Activated CD8-positive, alpha-beta memory T cell treated with anti-CD3 and anti-CD28 coated beads for 48 hours (primary cell): Measurements from ENCODE around the gene PRUNE2.
A peak's percentile ranks its signal among the peaks of the same experiment; 100 is the strongest.
"Not testable (repeated sequence)": the region's sequence is repeated elsewhere in the genome, so short reads cannot be mapped to it uniquely, and the experiment has no call there.

ENCODE experiments used
- DNase-seq, 3 experiments: peaks; one replicate each; pipeline ENCODE4 v3.0.0-alpha.2; 2020; ENCODE audit warnings: low read depth in 2 of 3, low spot score in 2 of 3

PRUNE2 gene

GRCh38 chr9:76905791-76906646 is at the start of gene PRUNE2:
Gene PRUNE2, minus strand, starts transcription at chr9:76906114. Its CDS starts 151 bp downstream, at chr9:76905963.
- peak in 1 of 3 experiments; percentile 3 for DNase-seq

DNA sequence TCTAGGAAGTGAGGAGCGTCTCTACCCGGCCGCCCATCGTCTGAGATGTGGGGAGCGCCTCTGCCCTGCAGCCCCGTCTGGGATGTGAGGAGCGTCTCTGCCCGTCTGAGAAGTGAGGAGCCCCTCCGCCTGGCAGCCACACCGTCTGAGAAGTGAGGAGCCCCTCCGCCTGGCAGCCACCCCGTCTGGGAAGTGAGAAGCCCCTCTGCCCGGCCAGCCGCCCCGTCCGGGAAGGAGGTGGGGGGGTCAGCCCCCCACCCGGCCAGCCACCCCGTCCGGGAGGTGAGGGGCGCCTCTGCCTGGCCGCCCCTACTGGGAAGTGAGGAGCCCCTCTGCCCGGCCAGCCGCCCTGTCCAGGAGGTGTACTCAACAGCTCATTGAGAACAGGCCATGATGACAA is 49.5 kb upstream of the PRUNE2 start:
- DNase-seq: not testable (repeated sequence)

GRCh38 chr9:76949865-76950264 is 44.0 kb upstream of the PRUNE2 start:
- DNase-seq: no peak

DNA sequence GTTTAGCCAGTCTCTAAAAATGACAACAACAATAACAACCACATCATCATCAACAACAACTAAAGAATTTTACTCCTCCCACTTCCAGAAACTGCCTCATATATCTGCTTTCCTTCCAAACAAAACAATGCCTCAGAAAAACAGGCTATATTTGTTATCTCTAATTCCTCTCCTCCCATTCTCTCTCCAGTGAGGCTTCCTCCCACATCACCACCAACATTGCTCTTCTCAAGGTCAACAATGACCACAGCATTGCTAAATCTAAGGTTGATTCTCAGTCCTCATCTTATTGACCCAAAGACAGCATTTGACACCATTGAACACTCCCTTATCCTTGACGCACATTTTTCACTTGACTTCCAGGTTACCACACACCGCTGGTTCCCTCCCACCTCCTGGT is 38.1 kb upstream of the PRUNE2 start:
- DNase-seq: no peak

- DNase-seq: no peak
Observed at GRCh38 chr9:76943054-76943453, 37.1 kb upstream of the PRUNE2 start.

DNA sequence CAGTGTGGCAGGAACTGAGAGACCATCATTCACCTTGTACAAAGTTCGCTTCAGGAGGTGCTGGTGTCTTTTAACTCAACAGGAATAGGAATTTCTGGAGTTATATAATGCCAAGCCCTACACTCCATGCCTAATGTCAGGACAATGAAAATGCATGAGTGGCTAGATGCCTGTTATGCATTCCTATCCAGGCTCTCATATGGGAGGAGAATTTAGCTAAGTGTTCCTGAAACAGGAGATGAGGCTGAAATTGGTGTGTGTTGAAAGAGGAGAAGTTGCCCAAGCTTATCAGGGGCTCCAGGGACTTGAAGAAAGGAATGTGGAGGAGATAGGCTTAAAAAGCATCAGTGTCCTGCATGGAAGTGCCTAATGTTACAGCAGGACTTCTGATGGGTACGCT is 26.8 kb upstream of the PRUNE2 start:
- no peak for DNase-seq

GRCh38 chr9:76932265-76932664 is 26.4 kb upstream of the PRUNE2 start:
- no peak for DNase-seq

DNA sequence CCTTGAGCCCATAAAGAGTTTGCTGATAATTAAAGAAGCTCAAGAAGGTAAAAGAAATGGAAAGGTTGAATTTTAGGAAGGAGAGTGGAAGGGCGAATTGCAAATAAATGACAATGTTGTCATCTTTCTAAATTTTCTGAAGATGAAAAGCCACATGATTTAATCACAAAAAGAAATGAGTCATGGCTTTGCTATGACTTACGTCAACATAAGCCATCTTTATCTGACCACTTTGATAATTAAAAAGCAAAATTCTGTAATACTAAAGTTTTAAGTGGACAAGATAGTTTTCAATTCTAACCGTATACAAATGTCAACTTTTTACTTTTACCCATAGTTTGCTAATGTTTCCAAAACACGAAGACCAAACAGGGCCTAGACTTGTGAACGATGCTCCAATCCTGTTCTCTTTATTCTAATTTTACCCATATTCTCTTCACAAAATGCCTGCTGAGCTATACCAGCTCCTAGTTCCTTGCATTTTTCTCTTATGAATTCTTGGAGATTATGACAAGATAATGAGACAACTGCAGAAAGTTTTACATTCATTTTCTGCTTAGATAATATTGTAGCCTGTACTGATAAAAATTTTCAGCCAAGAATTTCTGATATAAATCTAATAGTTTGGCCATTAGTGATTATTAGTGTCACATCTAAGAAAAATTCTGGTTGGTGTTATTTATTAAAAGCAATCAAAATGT is 21.8 kb upstream of the PRUNE2 start:
- no peak for DNase-seq

DNA sequence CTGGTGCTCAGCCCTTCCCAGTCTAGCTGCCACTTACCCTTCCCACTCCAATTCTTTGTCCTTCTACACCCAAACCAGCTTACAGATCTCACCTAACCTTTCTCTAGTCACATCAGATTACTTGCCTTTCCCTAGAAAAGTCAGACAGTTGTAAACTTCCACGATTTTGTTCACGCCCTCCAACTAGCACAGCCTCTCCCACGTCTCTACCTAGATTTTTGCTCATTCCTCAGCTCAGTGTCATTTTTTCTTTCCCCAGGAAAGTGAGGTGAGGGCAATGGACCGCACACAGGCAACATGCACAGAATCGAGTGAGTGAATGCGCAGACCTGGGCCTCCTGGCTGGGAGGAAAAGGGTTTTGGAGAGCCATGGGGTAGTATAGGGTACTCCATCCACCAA is 20.9 kb upstream of the PRUNE2 start:
- DNase-seq: no peak

- DNase-seq: no peak
Observed at GRCh38 chr9:76926324-76926741, 20.4 kb upstream of the PRUNE2 start.

DNA sequence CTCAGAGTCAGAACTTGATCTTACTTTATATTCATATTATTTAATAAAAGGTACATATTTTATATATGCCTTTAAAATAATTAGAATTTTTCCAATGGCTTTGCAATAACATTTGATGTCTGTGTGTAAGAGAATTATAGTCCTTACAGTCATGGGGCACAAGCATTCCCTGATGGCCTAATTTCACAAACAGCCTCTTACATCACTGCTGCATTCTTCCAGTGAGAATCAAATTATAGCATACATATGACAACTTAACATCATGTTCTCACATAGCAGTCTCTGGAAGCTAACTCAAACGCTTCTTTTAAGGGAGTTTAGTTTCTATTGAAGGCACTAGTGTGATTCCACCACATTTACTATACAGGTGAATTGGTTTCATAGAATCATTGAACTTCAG is 15.3 kb upstream of the PRUNE2 start:
- DNase-seq: no peak

DNA sequence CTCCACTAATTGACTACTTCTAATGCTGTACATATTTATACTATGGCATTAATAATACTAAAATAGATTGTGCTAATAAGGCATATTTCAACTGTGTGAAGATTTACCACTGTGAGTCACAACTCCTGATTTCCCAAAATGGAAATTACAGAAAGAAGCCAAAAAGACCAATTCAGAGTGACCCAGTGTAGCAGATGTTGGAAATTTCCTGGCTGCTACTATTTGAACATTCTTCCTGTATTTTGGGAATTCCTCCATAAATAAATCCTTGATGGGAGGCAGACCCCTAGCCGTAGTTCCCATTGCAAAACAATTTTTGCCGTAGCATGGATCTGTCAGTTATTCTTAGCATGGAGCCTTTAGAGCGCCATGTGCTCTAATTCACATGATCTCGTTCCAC is 11.4 kb upstream of the PRUNE2 start:
- no peak for DNase-seq

DNA sequence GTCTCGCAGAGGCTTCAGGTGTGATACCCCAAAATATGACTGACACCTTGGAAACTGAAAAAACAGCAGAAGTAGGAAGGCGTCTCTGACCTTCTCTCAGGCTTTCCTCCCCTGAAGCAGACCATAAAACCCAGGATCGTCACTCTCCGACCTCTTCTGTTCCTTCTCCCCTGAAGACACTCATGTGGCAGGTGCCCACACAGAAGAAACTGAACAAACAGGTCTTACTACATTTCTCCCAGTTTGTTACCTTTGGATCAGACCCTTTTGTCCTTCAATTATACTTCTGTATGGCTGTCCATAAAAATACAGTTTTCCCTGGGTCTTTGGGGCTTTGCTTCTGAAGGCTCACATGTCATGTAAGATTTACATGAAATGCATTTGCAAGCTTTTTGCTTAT is 10.3 kb upstream of the PRUNE2 start:
- DNase-seq: no peak

- no peak for DNase-seq
Observed at GRCh38 chr9:76913467-76913866, 7.6 kb upstream of the PRUNE2 start.

- DNase-seq: no peak
Observed at GRCh38 chr9:76912636-76913275, 6.8 kb upstream of the PRUNE2 start.

DNA sequence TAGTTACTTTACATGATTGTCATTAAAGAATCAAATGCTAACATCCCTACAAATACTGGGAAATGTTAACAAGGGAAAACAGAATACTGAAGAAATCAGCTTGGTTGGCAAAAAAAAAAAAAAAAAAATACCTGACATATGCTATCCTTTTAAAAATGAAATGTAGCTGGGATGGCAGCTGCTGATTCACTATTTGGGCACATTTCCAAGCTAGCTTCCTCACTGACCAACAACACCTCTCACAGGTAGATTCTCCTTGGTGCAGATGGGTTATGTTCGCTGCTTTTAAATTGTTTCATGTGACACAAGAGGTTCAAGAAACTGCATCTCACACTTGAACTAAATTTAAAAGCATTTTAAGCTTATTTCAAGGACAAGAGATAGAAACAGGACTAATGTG is 6.1 kb upstream of the PRUNE2 start:
- no peak for DNase-seq

GRCh38 chr9:76910861-76911260 is 4.9 kb upstream of the PRUNE2 start:
- no peak for DNase-seq

DNA sequence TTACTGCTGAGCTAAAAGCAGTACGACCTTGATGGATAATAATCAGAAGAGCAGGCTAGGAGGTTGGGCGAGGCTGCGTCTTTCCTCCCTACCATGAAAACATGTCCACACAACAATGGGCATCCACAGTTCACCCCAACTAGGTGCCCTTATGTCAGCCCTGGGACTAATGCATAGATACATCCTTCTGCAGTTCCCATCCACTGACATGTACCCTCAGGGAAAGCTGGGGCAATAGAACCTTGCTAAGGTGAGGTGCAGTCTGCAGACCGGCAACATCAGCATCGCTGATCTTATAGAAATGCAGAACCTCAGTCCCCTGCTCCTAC is 697 bp upstream of the PRUNE2 start:
- DNase-seq: no peak

- no peak for DNase-seq
Observed at GRCh38 chr9:76904661-76905457, 1.1 kb downstream of the PRUNE2 start.

DNA sequence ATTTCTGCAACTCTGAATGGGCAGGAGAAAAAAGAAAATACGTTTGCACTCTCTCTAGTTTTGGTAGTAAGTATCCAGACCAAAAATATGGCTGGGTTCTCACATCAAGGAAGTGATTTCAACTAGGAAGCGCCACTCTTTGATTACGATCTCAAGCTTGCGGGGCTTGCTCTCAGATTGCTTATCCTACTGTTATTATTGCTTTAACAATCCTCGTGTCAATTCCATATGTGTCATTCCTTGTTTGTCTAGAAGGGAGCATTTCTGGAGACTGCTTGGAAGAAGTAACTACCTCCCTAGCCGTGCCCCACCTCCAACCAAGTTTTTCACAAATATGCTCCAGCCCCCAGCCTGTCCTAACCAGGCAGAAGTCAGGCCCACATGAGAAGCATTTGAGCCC is 3.5 kb downstream of the PRUNE2 start:
- DNase-seq: no peak

- no peak for DNase-seq
Observed at GRCh38 chr9:76901801-76902200, 4.1 kb downstream of the PRUNE2 start.
